HepG2 (cell line): ENCODE data around the gene GNG12. TPM values are rescaled to one million over a fixed set of nuclear protein-coding genes. Genes with fewer than 3 reads are reported as not detected.
A peak's percentile ranks its signal among the peaks of the same experiment; 100 is the strongest.

Source experiments
- ATF2 ChIP-seq: sonication (generic); formaldehyde crosslinking; IDR thresholded peaks from 2 replicates; pipeline ENCODE4 v1.4.0; 2020; ENCODE audit warnings: missing genetic modification reagents
- CENPBD1 ChIP-seq: sonication (generic); formaldehyde crosslinking; IDR thresholded peaks from 2 replicates; pipeline ENCODE4 v1.8.0; 2022; ENCODE audit warnings: missing genetic modification reagents, low read depth, mild to moderate bottlenecking, borderline replicate concordance
- CTCF ChIP-seq: sonication (generic); formaldehyde crosslinking; IDR thresholded peaks from 2 replicates; pipeline ENCODE4 v1.5.0; 2020; ENCODE audit warnings: mild to moderate bottlenecking, missing genetic modification reagents, moderate library complexity
- JUNB ChIP-seq: sonication (generic); formaldehyde crosslinking; IDR thresholded peaks from 2 replicates; pipeline ENCODE4 v1.8.0; 2022; ENCODE audit warnings: missing genetic modification reagents, mild to moderate bottlenecking, borderline replicate concordance
- SMAD3 ChIP-seq: sonication (generic); formaldehyde crosslinking; IDR thresholded peaks from 2 replicates; pipeline ENCODE4 v1.4.0; 2020; ENCODE audit warnings: missing genetic modification reagents
- SNAPC4 ChIP-seq: sonication (generic); formaldehyde crosslinking; IDR thresholded peaks from 2 replicates; pipeline ENCODE4 v1.4.0; 2020; ENCODE audit warnings: mild to moderate bottlenecking, missing genetic modification reagents
- SP140L ChIP-seq: sonication (generic); formaldehyde crosslinking; IDR thresholded peaks from 2 replicates; pipeline ENCODE4 v1.4.0; 2020; ENCODE audit warnings: missing genetic modification reagents, borderline replicate concordance
- STAG1 ChIP-seq: sonication (generic); formaldehyde crosslinking; IDR thresholded peaks from 2 replicates; pipeline ENCODE4 v1.4.0; 2020; ENCODE audit warnings: missing genetic modification reagents
- STAT6 ChIP-seq: sonication (generic); formaldehyde crosslinking; IDR thresholded peaks from 2 replicates; pipeline ENCODE4 v1.4.0; 2020; ENCODE audit warnings: missing genetic modification reagents, mild to moderate bottlenecking, borderline replicate concordance
- TFE3 ChIP-seq: IDR thresholded peaks from 2 replicates; pipeline ENCODE4 v1.6.1; 2016
- ZFAT ChIP-seq: sonication (generic); formaldehyde crosslinking; conservative IDR thresholded peaks from 2 replicates; pipeline ENCODE4 v1.8.1; 2023; ENCODE audit warnings: missing genetic modification reagents, inconsistent platforms
- ZNF24 ChIP-seq: fragments of 450-650 bp; IDR thresholded peaks from 2 replicates; pipeline ENCODE4 v1.6.1; 2017; ENCODE audit warnings: antibody characterized with exemption, mild to moderate bottlenecking
- ZNF749 ChIP-seq: sonication (generic); formaldehyde crosslinking; IDR thresholded peaks from 2 replicates; pipeline ENCODE4 v1.8.0; 2022; ENCODE audit warnings: mild to moderate bottlenecking, missing genetic modification reagents, moderate library complexity, borderline replicate concordance
- ZNF766 ChIP-seq: sonication (generic); formaldehyde crosslinking; IDR thresholded peaks from 2 replicates; pipeline ENCODE4 v1.5.0; 2020; ENCODE audit warnings: missing genetic modification reagents, borderline replicate concordance
- ZSCAN20 ChIP-seq: sonication (generic); formaldehyde crosslinking; IDR thresholded peaks from 2 replicates; pipeline ENCODE4 v1.4.0; 2020; ENCODE audit warnings: missing genetic modification reagents, mild to moderate bottlenecking, borderline replicate concordance
- polyA plus RNA-seq, 8 experiments: library from polyadenylated mRNA; depleted of rRNA in 3 of 8; stranded (reverse) in 7 of 8; unstranded in 1 of 8; fragments of >200 nt; fragmentation: Illumina TruSeq in 4 of 8; extraction: Trizol in 4 of 8; gene quantifications; 2 replicates each; pipeline versions ENCODE4 v1.2.1 to v1.2.3, GENCODE V29; 2011 to 2016; ENCODE audit warnings: low read depth in 4 of 8, missing spikeins in 1 of 8, mixed read lengths in 1 of 8; ENCODE audit not compliant: insufficient read depth in 1 of 8
- total RNA-seq, 5 experiments: library from RNA; depleted of rRNA; stranded (reverse); fragments of >200 nt; fragmentation: Illumina TruSeq; extraction: Trizol; gene quantifications; 2 replicates each; pipeline ENCODE4 v1.2.3, GENCODE V29; 2016; ENCODE audit warnings: low read depth in 1 of 5

Gene GNG12
- total and polyA plus RNA-seq, 2 of the 13 experiments (the other 11 are each of a cell fraction or from before 2014, with no cell fraction given) = 0.11 TPM

- TF ChIP-seq CTCF (CRISPR knock-in tag) (peak; percentile 52), STAG1 (CRISPR knock-in tag) (peak; percentile 56), JUNB (CRISPR knock-in tag) (no peak), SNAPC4 (no peak), CENPBD1 (CRISPR knock-in tag) (no peak), ZNF749 (no peak), ZNF24 (no peak), SMAD3 (no peak), ZSCAN20 (CRISPR knock-in tag) (no peak), TFE3 (CRISPR knock-in tag) (no peak), SP140L (CRISPR knock-in tag) (no peak), ZFAT (CRISPR knock-in tag) (no peak), STAT6 (no peak), ATF2 (CRISPR knock-in tag) (no peak), ZNF766 (CRISPR knock-in tag) (no peak)
These were observed 71.5 kb downstream of the GNG12 start (continued) for GRCh38 chr1:67761730-67762129.
